Activated CD4-positive, CD25-positive, alpha-beta regulatory T cell treated with anti-CD3 and anti-CD28 coated beads, Interleukin-2, amount 50 U/mL, for 16 hours (primary cell): Measurements from ENCODE around the gene KCNC1.
A peak's percentile ranks its signal among the peaks of the same experiment; 100 is the strongest.

ENCODE experiments used
- DNase-seq: peaks from one replicate; pipeline ENCODE4 v3.0.0-alpha.2; 2020; ENCODE audit warnings: low read depth, low spot score

The KCNC1 gene

GRCh38 chr11:17714870-17715269 is 19.7 kb upstream of the KCNC1 start:
- DNase-seq: no peak

- DNase-seq: no peak
Observed at GRCh38 chr11:17716807-17717206, 17.8 kb upstream of the KCNC1 start.

- DNase-seq: no peak
Observed at GRCh38 chr11:17718015-17718414, 16.6 kb upstream of the KCNC1 start.

- no peak for DNase-seq
Observed at GRCh38 chr11:17718510-17718962, 16.0 kb upstream of the KCNC1 start.

- DNase-seq: no peak
Observed at GRCh38 chr11:17719028-17719937, 15.3 kb upstream of the KCNC1 start, which contains the start of gene MYOD1. Gene MYOD1 (plus strand): TSS chr11:17719571. CDS start chr11:17719783, 212 bp downstream.

- DNase-seq: no peak
Observed at GRCh38 chr11:17719938-17720795, 14.4 kb upstream of the KCNC1 start.

- no peak for DNase-seq
Observed at GRCh38 chr11:17720796-17721171, 13.8 kb upstream of the KCNC1 start.

GRCh38 chr11:17721242-17721999 is 13.2 kb upstream of the KCNC1 start:
- no peak for DNase-seq

- DNase-seq: no peak
Observed at GRCh38 chr11:17722000-17722643, 12.5 kb upstream of the KCNC1 start.

- no peak for DNase-seq
Observed at GRCh38 chr11:17724020-17724908, 10.3 kb upstream of the KCNC1 start.

- no peak for DNase-seq
Observed at GRCh38 chr11:17725174-17725573, 9.4 kb upstream of the KCNC1 start.

GRCh38 chr11:17730137-17730536 is 4.4 kb upstream of the KCNC1 start:
- no peak for DNase-seq

- DNase-seq: peak; percentile 8
Observed at GRCh38 chr11:17730608-17731462, 3.7 kb upstream of the KCNC1 start.

GRCh38 chr11:17733261-17733660 is 1.3 kb upstream of the KCNC1 start:
- no peak for DNase-seq

GRCh38 chr11:17734986-17735817 is 621 bp downstream of the KCNC1 start:
- no peak for DNase-seq

GRCh38 chr11:17735818-17736578 is 1.4 kb downstream of the KCNC1 start:
- DNase-seq: no peak

- no peak for DNase-seq
Observed at GRCh38 chr11:17736579-17736893, 2.0 kb downstream of the KCNC1 start.
